HG02798 (cell line): ENCODE results near the gene PPP2R5A.
"Not testable (repeated sequence)": the region's sequence is repeated elsewhere in the genome, so short reads cannot be mapped to it uniquely, and the experiment has no call there.

Experiments
- ATAC-seq: cut with Tn5 transposase; IDR thresholded peaks from one replicate; pipeline ENCODE4 v1.9.1; 2021; ENCODE audit warnings: mild to moderate bottlenecking; ENCODE audit not compliant: unreplicated experiment, poor library complexity

PPP2R5A gene

DNA sequence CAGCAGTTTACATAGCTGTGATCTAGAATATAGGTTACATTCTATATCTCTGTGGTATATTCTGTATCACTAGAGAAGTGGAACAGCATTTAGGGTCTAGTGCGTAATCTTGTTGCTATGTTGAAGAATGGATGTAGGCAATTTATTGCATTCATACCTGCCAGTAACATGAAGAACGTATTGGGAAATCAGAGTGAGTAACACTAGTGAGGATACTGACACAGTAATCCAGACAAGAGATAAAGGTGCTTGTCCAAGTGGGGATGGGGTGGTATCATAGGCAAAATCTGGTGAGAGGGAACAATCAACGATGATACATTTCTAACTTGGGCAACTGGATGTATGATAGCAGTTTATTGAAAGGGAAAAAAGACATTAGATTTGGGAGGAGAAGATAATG, 9.8 kb downstream of the PPP2R5A start:
- ATAC-seq = no peak

DNA sequence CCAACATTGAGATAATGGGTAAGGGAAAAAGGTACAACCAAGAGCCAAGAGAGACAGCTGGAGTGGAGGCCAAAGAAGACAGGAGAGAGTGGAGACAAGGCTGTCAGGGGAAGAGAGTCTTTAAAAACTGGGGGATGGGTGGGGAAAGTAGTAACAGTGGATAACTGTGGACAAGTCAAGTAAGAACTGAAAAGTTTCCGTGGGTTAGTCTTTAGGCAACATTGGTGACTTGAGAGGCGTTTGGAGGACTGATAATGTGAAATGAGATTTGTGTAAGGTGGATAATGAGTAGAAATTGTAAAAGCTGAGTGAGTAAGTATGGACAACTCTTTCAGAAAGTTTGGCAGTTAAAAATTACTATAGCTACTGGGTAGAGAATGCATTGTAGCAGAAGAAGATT, 10.4 kb downstream of the PPP2R5A start:
- no peak for ATAC-seq

- ATAC-seq = no peak
Measured at GRCh38 chr1:212297338-212297737, 12.1 kb downstream of the PPP2R5A start.

DNA sequence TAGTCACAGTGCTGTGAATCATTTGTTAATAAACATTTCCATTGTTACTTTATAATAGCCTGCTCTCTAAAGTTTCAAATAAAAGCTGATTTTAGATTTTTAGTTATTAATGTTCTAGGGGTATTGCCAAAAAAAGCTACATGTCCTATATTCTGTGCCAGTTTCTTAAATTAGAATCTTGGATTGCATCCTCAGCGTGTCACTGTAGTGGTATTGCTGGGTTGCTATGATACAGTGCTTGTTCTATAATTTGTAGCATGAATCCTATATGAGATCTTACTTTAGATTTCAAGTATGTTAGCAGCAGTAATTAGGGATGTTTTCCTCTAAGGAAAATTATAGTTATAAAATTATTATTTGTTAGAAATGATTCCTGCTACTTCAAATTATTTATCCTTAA, 16.4 kb downstream of the PPP2R5A start:
- ATAC-seq = no peak

DNA sequence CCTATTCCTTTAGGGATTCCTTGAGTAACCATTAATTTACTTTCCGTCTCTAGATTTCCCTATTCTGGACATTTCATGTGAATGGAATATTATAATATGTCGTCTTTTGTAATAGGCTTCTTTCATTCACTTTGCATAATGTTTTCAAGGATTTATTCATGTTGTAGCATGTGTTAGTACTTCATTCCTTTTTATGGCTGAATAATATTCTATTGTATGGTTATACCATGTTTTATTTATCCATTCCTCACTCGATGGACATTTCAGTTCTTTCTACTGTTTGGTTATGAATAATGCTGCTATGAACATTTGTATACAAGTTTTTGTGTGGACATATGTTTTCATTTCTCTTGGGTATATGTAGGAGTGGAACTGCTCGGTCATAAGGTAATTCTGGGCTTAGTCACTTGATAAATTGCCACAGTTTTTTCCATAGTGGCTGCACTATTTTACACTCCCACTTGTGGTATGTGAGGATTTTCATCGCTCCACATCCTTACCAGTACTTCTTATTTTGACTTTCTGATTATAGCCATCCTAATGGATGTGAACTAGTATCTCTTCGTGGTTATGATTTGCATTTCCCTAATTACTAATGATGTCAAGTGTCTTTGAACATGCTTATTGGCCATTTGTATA, 17.7 kb downstream of the PPP2R5A start:
- no peak for ATAC-seq

- no peak for ATAC-seq
Measured at GRCh38 chr1:212305342-212305741, 20.1 kb downstream of the PPP2R5A start.

DNA sequence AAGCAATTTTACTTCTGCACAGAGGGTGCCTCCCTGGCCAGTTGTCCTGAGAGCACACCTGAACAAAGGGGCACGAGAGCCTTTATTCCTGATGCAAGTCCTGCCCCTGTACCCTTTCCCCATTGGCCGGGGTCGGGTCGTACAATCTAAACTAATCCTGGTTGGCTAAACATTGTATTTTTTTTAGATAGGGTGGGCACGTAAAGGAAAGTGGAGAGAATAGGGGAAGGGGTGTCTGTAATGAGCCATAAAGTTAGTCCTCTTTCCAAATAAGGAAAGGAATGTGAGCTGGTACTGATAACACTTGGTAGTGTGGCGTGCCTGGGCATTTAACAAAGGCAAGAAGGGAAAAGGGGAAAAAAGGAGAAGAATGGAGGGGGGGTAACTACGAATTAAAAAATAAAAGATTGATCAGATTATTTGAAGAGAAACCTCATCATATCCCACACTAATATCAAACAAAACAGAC, 20.8 kb downstream of the PPP2R5A start:
- ATAC-seq = not testable (repeated sequence)

DNA sequence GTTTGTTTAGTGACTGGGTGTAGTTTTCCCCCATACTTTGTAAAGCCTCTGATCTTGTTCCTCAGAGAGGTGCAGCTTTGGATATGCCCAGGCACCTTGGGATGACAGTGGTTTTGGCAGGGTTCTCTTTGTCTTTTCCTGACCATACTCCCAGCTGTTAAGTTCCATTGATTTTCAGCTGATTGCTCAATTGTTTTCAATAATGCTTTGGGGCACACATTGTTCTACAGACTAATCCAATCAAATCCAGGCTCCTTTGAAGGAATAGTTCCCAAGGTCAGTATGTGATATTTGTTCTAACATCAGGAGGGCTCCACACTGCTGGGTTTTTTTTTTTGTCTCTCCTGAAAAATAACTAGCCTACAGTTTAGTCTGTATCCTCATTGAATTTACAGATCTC, 24.8 kb downstream of the PPP2R5A start:
- ATAC-seq = no peak

GRCh38 chr1:212310383-212310782, 25.2 kb downstream of the PPP2R5A start:
- ATAC-seq = no peak

DNA sequence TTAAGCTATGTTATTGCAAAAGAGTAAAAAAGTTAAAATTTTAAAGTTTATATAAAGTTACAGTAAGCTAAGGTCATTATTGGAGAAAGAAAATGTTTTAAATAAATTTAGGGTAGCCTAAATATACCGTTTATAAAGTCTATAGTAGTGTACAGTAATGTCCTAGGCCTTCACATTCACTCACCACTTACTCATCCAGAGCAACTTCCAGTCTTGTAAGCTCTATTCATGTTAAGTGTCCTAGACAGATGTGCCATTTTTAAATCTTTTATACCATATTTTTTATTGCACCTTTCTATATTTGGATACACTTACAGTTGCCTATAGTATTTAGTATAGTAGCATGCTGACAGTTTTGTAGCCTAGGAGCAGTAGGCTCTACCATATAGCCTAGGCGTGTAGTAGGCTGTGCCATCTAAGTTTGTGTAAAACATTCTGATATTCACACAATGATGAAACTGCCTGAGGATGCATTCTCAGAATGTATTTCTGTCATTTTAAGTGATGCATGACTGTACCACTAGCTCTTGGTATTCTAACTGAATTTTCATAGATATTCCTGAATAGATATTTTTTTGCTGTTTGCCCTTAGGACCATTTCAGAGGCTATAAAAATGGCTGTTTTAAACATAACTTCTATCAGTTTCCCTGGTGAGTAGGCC, 26.8 kb downstream of the PPP2R5A start:
- no peak for ATAC-seq

DNA sequence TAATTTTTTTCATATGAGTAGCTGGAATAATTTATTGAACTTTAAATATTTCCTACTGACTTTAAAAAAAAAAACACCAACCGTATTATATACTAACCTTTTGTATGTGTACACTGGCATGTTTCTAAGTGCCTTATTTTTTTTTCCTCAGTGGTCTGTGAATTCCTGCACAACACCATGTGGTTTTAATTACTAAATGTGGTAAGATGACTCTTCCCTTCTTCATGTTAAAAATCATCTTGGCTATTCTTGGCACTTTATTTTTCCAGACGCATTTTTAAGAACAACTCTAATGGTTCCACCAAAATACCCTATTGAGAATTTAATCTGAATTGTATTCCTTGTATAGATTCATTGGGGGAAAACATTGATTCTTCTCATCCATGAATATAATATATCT, 28.4 kb downstream of the PPP2R5A start:
- ATAC-seq = no peak

DNA sequence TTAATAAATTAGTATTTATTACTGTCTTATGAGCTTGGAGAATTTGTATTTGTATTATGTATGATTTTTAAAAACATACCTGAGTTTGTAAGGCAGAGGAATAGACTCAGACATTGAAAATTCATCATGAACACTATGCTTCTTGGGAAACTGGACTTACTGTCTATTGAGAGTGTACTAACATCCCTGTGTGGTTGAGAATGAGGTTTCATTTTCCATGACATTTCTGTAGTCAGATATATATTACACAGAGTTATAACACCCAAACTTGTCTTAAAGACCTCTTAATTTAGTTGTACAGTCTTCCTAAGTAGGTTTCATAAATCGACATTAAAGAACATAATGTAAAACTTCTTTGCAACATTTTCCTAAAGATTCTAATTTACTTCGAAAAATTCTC, 30.0 kb downstream of the PPP2R5A start:
- ATAC-seq = no peak

DNA sequence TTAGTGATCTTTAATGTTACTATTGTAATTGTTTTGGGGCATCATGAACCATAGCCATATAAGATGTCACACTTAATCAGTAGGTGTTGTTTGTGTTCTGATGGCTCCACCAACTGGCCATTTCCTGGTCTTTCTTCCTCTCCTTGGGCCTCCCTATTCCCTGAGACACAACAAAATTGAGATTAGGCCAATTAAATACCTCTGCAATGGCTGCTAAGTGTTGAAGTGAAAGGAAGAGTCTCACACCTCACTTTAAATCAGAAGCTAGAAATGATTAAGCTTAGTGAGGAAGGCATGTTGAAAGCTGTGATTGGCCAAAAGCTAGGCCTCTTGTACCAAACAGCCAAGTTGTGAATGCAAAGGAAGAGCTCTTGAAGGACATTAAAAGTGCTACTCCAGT, 30.7 kb downstream of the PPP2R5A start:
- ATAC-seq = no peak

DNA sequence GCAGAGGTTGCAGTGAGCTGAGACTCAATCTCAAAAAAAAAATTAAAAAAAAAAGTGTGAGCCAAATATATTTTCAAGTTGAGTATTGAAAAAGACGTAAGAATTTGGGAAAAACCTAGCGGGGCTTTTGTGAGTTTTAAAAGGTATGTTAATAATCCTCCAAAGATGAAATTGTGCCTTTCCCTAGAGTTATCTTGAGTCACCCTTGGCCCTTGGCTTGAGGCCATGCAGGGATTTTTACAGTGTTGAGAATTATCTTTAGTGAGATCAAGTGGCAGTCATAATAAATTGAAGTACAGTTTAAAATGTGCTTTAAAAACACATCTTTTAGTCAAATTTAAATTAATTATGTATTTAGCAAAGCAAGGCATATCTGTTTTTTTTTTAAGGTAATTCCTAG, 32.7 kb downstream of the PPP2R5A start:
- ATAC-seq = no peak

DNA sequence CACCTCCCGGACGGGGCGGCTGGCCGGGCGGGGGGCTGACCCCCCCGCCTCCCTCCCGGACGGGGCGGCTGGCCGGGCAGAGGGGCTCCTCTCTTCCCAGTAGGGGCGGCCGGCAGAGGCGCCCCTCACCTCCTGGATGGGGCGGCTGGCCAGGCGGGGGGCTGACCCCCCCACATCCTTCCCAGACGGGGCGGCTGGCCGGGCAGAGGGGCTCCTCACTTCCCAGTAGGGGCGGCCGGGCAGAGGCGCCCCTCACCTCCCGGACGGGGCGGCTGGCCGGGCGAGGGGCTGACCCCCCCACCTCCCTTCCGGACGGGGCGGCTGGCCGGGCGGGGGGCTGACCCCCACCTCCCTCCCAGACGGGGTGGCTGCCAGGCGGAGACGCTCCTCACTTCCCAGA, 35.8 kb downstream of the PPP2R5A start:
- not testable (repeated sequence) for ATAC-seq

GRCh38 chr1:212323066-212323465, 37.9 kb downstream of the PPP2R5A start:
- ATAC-seq = no peak

- ATAC-seq = no peak
Measured at GRCh38 chr1:212326541-212326940, 41.3 kb downstream of the PPP2R5A start.

- no peak for ATAC-seq
Measured at GRCh38 chr1:212328248-212328647, 43.0 kb downstream of the PPP2R5A start.

- ATAC-seq = no peak
Measured at GRCh38 chr1:212329105-212329504, 43.9 kb downstream of the PPP2R5A start.

DNA sequence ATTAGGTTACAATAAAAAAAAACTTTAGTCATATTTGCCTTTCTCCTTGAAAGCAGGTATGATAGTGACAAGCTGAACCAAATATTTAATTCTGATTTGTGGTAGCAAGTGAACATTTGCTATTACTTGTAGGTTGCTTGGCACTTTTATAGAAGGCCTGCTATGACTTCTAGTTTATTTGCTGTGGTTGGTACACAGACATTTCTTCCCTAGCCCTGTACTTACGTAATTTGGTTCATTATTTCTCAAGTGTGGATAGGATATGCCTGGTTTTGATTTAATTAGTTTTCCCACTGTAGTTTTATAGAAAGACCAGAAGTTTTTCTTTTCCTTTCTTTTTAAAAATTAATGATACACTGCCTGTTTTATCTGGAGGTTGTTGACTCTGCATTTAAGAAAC, 55.9 kb downstream of the PPP2R5A start:
- ATAC-seq = no peak

DNA sequence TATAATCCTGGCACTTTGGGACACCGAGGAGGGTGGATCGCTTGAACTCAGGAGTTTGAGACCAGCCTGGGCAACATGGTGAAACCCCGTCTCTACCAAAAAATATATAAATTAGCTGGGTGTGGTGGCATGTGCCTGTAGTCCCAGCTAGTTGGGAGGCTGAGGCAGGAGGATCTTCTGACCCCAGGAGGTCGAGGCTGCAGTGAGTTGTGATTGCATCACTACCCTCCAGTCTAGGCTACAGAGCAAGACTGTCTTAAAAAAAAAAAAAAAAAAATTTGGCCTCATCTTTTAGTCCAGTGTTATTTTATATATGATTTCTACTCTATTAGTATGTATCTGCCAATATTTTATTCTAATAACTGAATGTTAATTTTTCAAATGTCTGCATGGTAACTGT, 59.7 kb downstream of the PPP2R5A start:
- ATAC-seq = no peak

GRCh38 chr1:212346601-212347000, 61.4 kb downstream of the PPP2R5A start:
- no peak for ATAC-seq
